Transverse colon (tissue), 4 donors: ENCODE measurements around the gene ATP6V0C. TPM values are rescaled to one million over a fixed set of nuclear protein-coding genes. Genes with fewer than 3 reads are reported as not detected.
"Not testable (repeated sequence)": the region's sequence is repeated elsewhere in the genome, so short reads cannot be mapped to it uniquely, and the experiment has no call there.

Experiments used
- DNase-seq: peaks from one replicate; pipeline ENCODE4 v3.0.0-alpha.2; 2019
- H3K27ac ChIP-seq, 4 donors: fragments of 200-600 bp; sonication (generic); 2 replicates each; pipeline ENCODE4 v1.5.1; 2016 to 2018; ENCODE audit warnings: inconsistent platforms in 4 of 4
- H3K27me3 ChIP-seq: fragments of 200-600 bp; sonication (generic); 2 replicates; pipeline ENCODE4 v1.5.1; 2017; ENCODE audit warnings: inconsistent platforms
- H3K36me3 ChIP-seq, 4 donors: fragments of 200-600 bp; sonication (generic); 2 replicates each; pipeline ENCODE4 v1.5.1; 2017 to 2019; ENCODE audit warnings: inconsistent platforms in 4 of 4
- H3K4me1 ChIP-seq, 4 donors: fragments of 200-600 bp; sonication (generic); 2 replicates each; pipeline ENCODE4 v1.5.1; 2017 to 2020; ENCODE audit warnings: inconsistent platforms in 4 of 4
- H3K4me3 ChIP-seq, 4 donors: fragments of 200-600 bp; sonication (generic); 1 replicate in 1 of 4; 2 replicates in 3 of 4; pipeline versions ENCODE4 v1.5.1 to v1.6.1; 2017 to 2019; ENCODE audit warnings: inconsistent platforms in 4 of 4
- H3K9me3 ChIP-seq, 2 donors: fragments of 200-600 bp; sonication (generic); 2 replicates each; pipeline ENCODE4 v1.5.1; 2017 to 2019; ENCODE audit warnings: inconsistent platforms in 2 of 2
- CTCF ChIP-seq, 5 experiments: fragments of 200-600 bp in 3 of 5; fragments of 450-650 bp in 2 of 5; sonication (generic) in 3 of 5; IDR thresholded peaks; 1 replicate in 2 of 5; 2 replicates in 3 of 5; pipeline ENCODE4 v1.5.1; 2016 to 2017; ENCODE audit warnings: antibody characterized with exemption in 5 of 5, inconsistent platforms in 3 of 5, mild to moderate bottlenecking in 2 of 5, moderate library complexity in 1 of 5
- WGBS, 2 donors: methylation state at CpG; one replicate each; pipeline ENCODE4 v1.1.5; 2018; ENCODE audit warnings: low coverage in 1 of 2; 5-methylcytosine and 5-hydroxymethylcytosine counted together
- in situ Hi-C, 4 donors: fragments of 200-750 bp; cut with MboI; loops; one replicate each; pipeline versions ENCODE4 v1.15.0 to v1.15.1; 2017; ENCODE audit warnings: low sequenced_read_pairs in 3 of 4, low pct_ligation_motif_present in 1 of 4, low pct_unique_long_range_greater_than_20kb in 1 of 4
- intact Hi-C: fragments of 100-400 bp; cut with DNase I; formaldehyde crosslinking; loops from one replicate; pipeline ENCODE4 v1.15.1; 2023; ENCODE audit warnings: low total_unique reads
- total RNA-seq, 4 donors: library from RNA; depleted of rRNA; stranded (reverse); fragments of >200 nt; gene quantifications; one replicate each; pipeline ENCODE4 v1.1.0, GENCODE V29; 2016

Gene ATP6V0C
- total RNA-seq, 4 donors from 2014 or later: 101 to 237 (median 135) TPM

DNA sequence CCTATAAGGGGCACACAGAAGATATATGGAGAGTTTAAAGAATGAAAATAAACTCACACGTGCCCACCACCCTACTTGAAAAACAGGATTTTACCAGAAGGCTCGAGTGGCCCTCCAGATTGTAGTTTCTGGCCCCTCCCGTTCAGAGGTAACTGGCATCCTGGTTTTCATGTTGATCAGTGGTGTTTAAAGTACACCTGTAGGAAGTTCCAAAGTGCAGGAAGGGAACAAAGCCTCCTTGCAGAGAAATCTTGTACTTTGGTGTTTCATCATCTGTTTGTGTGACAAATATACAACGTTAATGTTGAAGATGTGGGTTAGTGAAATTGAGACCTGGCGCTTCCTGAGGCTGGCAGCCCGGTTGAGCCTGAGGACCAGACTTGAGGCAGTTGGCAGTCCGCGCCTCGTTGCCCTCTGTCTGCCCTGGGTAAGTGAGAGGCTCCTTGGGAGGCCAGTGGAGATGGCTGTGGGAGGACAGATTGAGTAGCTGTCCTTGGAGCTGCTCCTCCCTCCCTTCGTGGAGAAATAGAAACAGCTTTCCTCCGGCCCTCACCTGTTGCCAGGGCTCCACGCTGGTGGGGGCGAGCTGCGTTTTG is 36.6 kb downstream of the ATP6V0C start:
- 60% methylated on average over 1 of the region's 14 CpGs; no CpG with 5 or more reads in 1 of the 2 donors for WGBS, 2 donors
- in situ Hi-C loops, H3K27me3 ChIP-seq, H3K4me3 ChIP-seq, H3K27ac ChIP-seq, H3K9me3 ChIP-seq, H3K36me3 ChIP-seq, intact Hi-C loops, DNase-seq: not testable (repeated sequence)
- peaks cover 0 to 12% (median 9%) of the 10 kb centered on the region in 4 donors for H3K4me1 ChIP-seq

GRCh38 chr16:2551420-2551889 is 37.7 kb downstream of the ATP6V0C start:
- peak in 1 of 5 experiments; percentile 13 for TF ChIP-seq CTCF (IDR thresholded peaks at IDR 0.05)
- H3K27me3 ChIP-seq, DNase-seq, H3K4me1 ChIP-seq, H3K4me3 ChIP-seq, H3K9me3 ChIP-seq, in situ Hi-C loops, intact Hi-C loops, H3K36me3 ChIP-seq: not testable (repeated sequence)
- WGBS, 2 donors: 52% methylated on average over 15 of the region's 17 CpGs; no CpG with 5 or more reads in 1 of the 2 donors
- peak overlapping the region in 2 of 4 donors; percentile 5 to 16 for H3K27ac ChIP-seq

- H3K4me3 ChIP-seq, H3K27ac ChIP-seq, intact Hi-C loops, H3K27me3 ChIP-seq, DNase-seq, in situ Hi-C loops, H3K36me3 ChIP-seq, H3K4me1 ChIP-seq, H3K9me3 ChIP-seq: not testable (repeated sequence)
- 80% methylated on average over 1 of the region's 13 CpGs; no CpG with 5 or more reads in 1 of the 2 donors for WGBS, 2 donors
These were observed 41.1 kb downstream of the ATP6V0C start for GRCh38 chr16:2554709-2555425.

DNA sequence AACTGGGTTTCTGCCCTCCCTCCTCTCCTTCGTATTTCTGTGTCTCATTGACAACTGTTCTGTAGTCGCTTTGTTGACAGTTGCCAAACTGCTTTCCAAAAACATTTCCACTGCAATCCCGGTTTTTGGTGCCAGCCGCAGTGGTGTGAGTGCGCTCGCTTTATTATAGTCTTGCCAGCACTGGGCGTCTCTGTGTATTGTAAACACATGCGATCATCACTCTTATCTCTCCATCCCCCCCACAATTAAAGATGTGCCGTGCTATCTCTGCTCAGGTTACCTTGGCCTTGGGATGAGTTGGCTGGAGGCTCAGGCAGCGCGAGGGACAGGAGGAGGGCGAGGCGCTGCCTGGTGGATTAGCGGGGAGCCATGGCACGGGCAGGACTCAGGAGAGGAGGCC is 43.4 kb downstream of the ATP6V0C start:
- H3K4me3 ChIP-seq, DNase-seq, H3K27me3 ChIP-seq, H3K27ac ChIP-seq, in situ Hi-C loops, H3K9me3 ChIP-seq, H3K4me1 ChIP-seq, H3K36me3 ChIP-seq, intact Hi-C loops: not testable (repeated sequence)
- WGBS, 2 donors: no CpG with 5 or more reads among the region's 15 CpGs

DNA sequence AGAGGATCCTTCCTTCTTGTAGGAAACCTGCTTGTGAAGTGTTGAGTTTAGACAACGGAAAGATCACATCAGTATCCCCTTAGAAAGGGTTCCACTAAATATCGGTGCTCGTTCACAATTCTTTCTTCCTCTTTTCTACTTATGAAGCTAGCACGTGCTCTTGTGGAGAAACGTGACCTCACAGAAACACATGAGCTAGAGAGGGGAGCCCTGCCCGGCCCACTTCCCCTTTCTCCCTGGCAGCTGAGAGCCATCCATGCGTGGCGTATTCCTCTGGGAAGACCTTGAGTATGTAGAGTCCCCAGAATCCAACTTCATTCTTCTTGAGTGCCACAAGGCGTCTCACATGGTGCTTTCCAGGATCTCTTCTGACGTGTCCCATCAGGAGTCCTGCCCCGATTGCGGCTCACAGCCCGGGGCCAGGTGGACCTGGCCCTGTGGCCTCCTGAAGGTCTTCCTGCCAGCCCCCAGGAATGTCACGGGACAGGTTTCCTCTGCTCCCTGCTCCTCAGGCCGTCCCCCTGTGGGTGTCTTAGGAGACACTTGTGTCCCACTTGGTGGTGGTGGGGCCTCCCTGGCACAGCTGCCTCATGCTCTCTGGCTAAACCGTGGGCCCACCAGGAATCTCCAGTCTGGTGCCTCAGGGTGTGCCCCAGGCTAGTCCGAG is 46.5 kb downstream of the ATP6V0C start:
- DNase-seq, H3K27me3 ChIP-seq, H3K4me1 ChIP-seq, H3K9me3 ChIP-seq, H3K4me3 ChIP-seq, in situ Hi-C loops, intact Hi-C loops, H3K36me3 ChIP-seq, H3K27ac ChIP-seq: not testable (repeated sequence)
- 66 to 82% methylated on average over 5 to 8 of the region's 17 CpGs for WGBS, 2 donors

DNA sequence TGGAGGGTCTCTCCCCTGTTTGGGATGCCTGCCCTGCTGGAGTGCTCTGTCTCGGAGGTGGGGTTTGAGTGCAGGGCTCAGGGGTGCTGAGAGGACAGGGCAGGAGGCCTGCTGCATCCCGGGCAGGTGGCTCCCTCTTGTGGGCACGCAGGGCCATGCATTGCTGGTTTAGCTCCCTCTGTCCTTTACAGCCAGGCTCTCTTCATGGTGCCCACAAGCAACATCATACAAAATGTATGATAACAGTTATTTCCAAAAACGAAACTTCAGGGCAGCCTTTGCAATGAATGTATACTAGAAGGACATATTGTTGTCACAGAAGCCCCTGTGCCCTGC is 47.0 kb downstream of the ATP6V0C start:
- peak in 3 of 5 experiments; percentile 42 to 54 (median 51) for TF ChIP-seq CTCF (IDR thresholded peaks at IDR 0.05)
- H3K36me3 ChIP-seq, in situ Hi-C loops, H3K9me3 ChIP-seq, intact Hi-C loops, H3K27me3 ChIP-seq, H3K27ac ChIP-seq, H3K4me3 ChIP-seq, H3K4me1 ChIP-seq: not testable (repeated sequence)
- DNase-seq: peak; percentile 84
- whole genome bisulfite sequencing, 2 donors: 17% methylated on average over 1 of the region's 4 CpGs; no CpG with 5 or more reads in 1 of the 2 donors

DNA sequence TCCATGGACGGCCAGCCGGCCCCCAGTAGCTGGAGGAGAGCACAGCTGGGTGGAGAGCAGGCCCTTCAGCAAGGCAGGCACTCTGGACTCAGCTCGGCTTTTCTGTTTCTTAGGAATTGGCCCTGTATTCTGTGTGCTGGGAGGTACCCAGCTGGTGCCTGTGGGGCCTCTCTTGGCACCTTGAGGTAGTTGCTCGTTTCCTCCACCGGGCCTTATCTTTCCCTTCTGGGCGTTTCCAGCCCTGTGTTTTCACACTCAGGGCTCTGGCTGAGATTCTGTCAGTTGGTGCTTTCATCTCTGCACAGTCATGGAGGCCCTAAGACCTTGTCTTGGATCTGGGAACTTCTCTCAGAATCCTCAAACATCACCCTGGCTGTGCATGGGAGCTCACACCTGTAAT is 53.8 kb downstream of the ATP6V0C start:
- in situ Hi-C loops, intact Hi-C loops, H3K4me1 ChIP-seq, H3K4me3 ChIP-seq, H3K27me3 ChIP-seq, H3K27ac ChIP-seq, H3K36me3 ChIP-seq, H3K9me3 ChIP-seq, DNase-seq: not testable (repeated sequence)
- WGBS, 2 donors: no CpG with 5 or more reads among the region's 6 CpGs

- DNase-seq, H3K4me1 ChIP-seq, in situ Hi-C loops, intact Hi-C loops, H3K36me3 ChIP-seq, H3K4me3 ChIP-seq, H3K27ac ChIP-seq, H3K9me3 ChIP-seq, H3K27me3 ChIP-seq: not testable (repeated sequence)
- no CpG with 5 or more reads among the region's 11 CpGs for whole genome bisulfite sequencing, 2 donors
These were observed 54.8 kb downstream of the ATP6V0C start for GRCh38 chr16:2568573-2568972.
